Mesothelial cell of epicardium (in vitro differentiated cells): ENCODE data around the gene PI4K2B. TPM values are rescaled to one million over a fixed set of nuclear protein-coding genes. Genes with fewer than 3 reads are reported as not detected.
A peak's percentile ranks its signal among the peaks of the same experiment; 100 is the strongest.
"Not testable (repeated sequence)": the region's sequence is repeated elsewhere in the genome, so short reads cannot be mapped to it uniquely, and the experiment has no call there.

ENCODE experiments used
- DNase-seq, 2 experiments: peaks; one replicate each; pipeline ENCODE4 v3.0.0; 2021; ENCODE audit warnings: low spot score in 2 of 2; ENCODE audit not compliant: unreplicated experiment in 2 of 2
- H3K27ac Mint-ChIP-seq: 2 replicates; pipeline ENCODE4 v1.8.0; 2021; ENCODE audit warnings: mixed read lengths
- H3K27me3 Mint-ChIP-seq: 2 replicates; pipeline ENCODE4 v1.8.0; 2021; ENCODE audit warnings: low read depth, mixed read lengths
- H3K36me3 Mint-ChIP-seq: 2 replicates; pipeline ENCODE4 v1.8.0; 2021; ENCODE audit warnings: mixed read lengths
- H3K4me1 Mint-ChIP-seq: 2 replicates; pipeline ENCODE4 v1.8.0; 2021; ENCODE audit warnings: mixed read lengths
- H3K4me3 Mint-ChIP-seq: 2 replicates; pipeline ENCODE4 v1.8.0; 2021; ENCODE audit warnings: mild to moderate bottlenecking, moderate library complexity, mixed read lengths
- H3K9me3 Mint-ChIP-seq: 2 replicates; pipeline ENCODE4 v1.8.0; 2021; ENCODE audit warnings: mixed read lengths
- total RNA-seq: library from RNA; stranded (reverse); gene quantifications from 3 replicates; pipeline ENCODE4 v1.2.1, GENCODE V29; 2021
- TF ChIP-seq, protein P1 (sequence below): fragments of 200-600 bp; sonication (generic); IDR thresholded peaks from one replicate; pipeline ENCODE4 v1.5.0; 2021; ENCODE audit warnings: antibody characterized with exemption; ENCODE audit not compliant: unreplicated experiment

The PI4K2B gene
- total RNA-seq, 1 donor from 2014 or later: 9.1 TPM

DNA sequence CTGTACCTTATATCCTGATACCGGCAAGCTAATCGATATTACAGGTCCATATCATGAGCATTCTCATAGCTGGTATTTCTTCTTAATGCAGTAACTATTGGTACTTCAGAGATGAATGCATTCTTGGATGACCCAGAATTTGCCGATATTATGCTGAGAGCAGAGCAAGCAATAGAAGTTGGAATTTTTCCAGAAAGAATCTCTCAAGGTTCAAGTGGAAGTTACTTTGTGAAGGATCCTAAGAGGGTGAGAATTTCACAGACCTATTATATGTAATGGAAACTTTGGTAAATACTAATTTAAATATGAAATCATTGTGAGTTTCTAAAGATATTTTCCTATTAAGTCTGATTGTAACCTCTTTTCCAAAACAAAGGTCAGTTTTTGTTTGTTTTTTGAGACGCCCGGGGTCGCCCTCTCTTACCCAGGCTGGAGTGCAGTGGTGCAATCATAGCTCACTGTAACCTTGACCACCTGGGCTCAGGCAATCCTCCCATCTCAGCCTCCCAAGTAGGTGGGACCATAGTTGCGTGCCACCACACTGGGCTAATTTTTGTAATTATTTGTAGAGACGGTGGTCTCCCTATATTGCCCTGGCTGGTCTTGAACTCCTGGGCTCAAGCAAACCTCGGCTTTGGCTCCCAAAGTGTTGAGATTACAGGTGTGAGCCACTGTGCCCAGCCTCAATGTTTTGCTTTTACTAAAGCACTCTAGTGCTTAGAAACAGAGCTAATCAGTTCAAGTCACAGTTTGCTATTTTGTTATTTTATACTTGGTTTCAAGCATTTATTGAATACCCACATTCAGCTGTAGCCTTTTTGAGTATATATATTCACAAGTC is 18.6 kb downstream of the PI4K2B start:
- TF ChIP-seq, protein P1, sequence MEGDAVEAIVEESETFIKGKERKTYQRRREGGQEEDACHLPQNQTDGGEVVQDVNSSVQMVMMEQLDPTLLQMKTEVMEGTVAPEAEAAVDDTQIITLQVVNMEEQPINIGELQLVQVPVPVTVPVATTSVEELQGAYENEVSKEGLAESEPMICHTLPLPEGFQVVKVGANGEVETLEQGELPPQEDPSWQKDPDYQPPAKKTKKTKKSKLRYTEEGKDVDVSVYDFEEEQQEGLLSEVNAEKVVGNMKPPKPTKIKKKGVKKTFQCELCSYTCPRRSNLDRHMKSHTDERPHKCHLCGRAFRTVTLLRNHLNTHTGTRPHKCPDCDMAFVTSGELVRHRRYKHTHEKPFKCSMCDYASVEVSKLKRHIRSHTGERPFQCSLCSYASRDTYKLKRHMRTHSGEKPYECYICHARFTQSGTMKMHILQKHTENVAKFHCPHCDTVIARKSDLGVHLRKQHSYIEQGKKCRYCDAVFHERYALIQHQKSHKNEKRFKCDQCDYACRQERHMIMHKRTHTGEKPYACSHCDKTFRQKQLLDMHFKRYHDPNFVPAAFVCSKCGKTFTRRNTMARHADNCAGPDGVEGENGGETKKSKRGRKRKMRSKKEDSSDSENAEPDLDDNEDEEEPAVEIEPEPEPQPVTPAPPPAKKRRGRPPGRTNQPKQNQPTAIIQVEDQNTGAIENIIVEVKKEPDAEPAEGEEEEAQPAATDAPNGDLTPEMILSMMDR: no peak
- Mint-ChIP-seq H3K36me3 (peaks cover 11% of the 10 kb centered on the region), H3K27me3 (no peaks in the 10 kb centered on the region), H3K4me3 (no peak overlapping the region), H3K4me1 (peaks cover 8% of the 10 kb centered on the region), H3K9me3 (peaks cover 4% of the 10 kb centered on the region), H3K27ac (peak overlapping the region; percentile 85)
- DNase-seq: no peak

DNA sequence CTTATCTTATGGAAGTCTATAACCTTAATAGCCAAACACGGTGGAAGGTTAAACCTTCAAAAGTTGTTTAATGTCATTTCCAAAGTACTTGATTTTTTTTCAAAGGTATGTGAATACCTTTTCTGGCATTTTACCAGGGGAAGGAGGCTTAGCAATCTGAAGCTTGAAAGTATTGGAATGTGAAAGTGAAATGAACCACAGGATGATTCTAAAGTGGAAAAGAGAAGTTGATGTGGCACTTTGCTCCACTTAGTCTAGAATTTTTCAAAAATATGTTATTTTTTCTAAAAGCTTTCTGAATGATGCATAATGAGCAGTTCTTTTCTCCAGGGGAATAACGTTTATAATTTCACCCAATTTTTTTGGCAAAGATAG is 19.2 kb downstream of the PI4K2B start:
- Mint-ChIP-seq H3K9me3 (peaks cover 4% of the 10 kb centered on the region), H3K27me3 (no peaks in the 10 kb centered on the region), H3K36me3 (peaks cover 12% of the 10 kb centered on the region), H3K27ac (peak overlapping the region; percentile 85), H3K4me3 (no peak overlapping the region), H3K4me1 (peaks cover 8% of the 10 kb centered on the region)
- TF ChIP-seq, protein P1: no peak
- DNase-seq: no peak

DNA sequence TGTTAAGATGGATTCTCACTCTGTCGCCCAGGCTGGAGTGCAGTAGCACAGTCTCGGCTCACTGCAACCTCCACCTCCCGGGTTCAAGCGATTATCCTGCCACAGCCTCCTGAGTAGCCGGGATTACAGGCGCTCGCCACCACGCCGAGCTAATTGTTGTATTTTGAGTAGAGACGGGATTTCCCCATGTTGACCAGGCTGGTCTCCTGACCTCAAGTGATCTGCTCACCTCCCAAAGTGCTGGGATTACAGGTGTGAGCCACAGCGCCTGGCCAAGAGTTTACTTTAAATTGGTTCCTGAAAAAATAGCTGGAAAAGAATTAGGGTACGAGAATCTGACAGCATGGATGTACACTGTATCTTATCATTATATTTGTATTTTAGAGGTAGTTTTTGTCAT is 20.0 kb downstream of the PI4K2B start:
- H3K36me3 Mint-ChIP-seq, H3K4me1 Mint-ChIP-seq, H3K27ac Mint-ChIP-seq, H3K9me3 Mint-ChIP-seq, DNase-seq, H3K4me3 Mint-ChIP-seq, H3K27me3 Mint-ChIP-seq: not testable (repeated sequence)

DNA sequence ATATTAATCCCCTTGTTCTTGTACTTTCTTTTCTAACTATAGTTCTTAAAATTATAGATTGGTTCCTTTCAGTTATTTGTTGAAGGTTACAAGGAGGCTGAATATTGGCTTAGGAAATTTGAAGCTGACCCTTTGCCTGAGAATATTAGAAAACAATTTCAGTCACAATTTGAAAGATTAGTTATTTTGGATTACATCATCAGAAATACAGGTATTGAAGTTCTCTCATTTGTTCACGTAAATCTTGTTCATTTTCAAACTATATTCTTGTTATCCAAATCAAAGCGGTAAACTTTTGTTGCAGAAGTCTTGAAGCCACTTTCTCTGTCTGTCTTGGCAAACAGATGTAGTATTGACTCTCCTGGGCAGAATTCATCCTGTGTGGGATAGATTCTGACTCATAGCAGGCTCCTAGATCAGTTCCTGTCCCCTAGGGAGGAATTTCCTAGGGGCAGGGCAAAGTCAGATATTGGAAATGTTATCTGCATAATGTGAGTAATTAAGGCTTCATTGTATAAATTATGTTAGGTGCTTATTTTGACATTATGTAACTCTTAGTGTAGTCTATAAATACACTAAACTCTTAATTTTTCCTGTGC is 25.2 kb downstream of the PI4K2B start:
- no peak overlapping the region for H3K27ac Mint-ChIP-seq
- no peaks in the 10 kb centered on the region for H3K4me1 Mint-ChIP-seq
- peaks cover 7% of the 10 kb centered on the region for H3K36me3 Mint-ChIP-seq
- TF ChIP-seq, protein P1: no peak
- no peak overlapping the region for H3K4me3 Mint-ChIP-seq
- no peak for DNase-seq
- H3K9me3 Mint-ChIP-seq: no peaks in the 10 kb centered on the region
- H3K27me3 Mint-ChIP-seq: no peaks in the 10 kb centered on the region

DNA sequence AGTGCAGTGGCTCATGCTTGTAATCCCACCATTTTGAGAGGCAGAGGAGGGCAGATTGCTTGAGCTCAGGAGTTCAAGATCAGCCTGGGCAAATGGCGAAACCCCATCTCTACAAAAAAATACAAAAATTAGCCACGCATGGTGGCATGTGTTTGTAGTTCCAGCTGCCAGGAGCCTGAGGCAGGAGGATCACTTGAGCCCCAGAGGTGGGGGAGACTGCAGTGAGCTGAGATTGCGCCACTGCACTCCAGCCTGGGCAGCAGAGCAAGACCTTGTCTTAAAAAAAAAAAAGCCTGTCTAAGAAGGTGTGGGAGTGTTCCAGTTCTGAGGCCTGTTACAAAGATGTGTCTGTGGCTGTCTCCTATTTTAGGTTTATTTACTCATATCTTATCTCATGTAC is 38.0 kb downstream of the PI4K2B start:
- no peak overlapping the region for H3K27ac Mint-ChIP-seq
- no peaks in the 10 kb centered on the region for H3K27me3 Mint-ChIP-seq
- H3K36me3 Mint-ChIP-seq: peaks cover 18% of the 10 kb centered on the region
- no peak for DNase-seq
- TF ChIP-seq, protein P1: no peak
- H3K4me3 Mint-ChIP-seq: no peak overlapping the region
- no peaks in the 10 kb centered on the region for H3K9me3 Mint-ChIP-seq
- no peaks in the 10 kb centered on the region for H3K4me1 Mint-ChIP-seq

DNA sequence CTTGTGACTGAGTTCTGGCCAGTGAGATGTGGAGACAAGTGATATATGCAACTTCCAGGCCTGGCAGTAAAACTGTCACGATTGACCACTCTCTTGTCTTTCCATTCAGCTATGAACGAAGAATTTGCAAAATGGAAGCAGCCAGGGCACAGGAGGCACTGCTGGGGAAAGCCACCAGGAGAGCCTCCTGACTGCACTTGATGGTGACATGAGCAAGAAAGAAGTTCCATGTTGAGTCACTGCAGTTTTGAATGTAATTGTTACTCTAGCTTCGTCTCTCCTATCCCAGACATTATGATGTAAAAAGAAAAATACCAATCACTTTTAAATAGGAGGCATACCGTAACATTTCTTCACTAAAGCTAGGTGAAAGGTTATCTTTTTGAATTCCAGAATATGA is 46.4 kb downstream of the PI4K2B start:
- Mint-ChIP-seq H3K4me3 (no peak overlapping the region), H3K36me3 (peaks cover 17% of the 10 kb centered on the region), H3K27me3 (no peaks in the 10 kb centered on the region), H3K27ac (no peak overlapping the region), H3K9me3 (no peaks in the 10 kb centered on the region), H3K4me1 (no peaks in the 10 kb centered on the region)
- TF ChIP-seq, protein P1: no peak
- no peak for DNase-seq
